AG04450 (cell line): Measurements from ENCODE around the gene GH1. TPM values are rescaled to one million over a fixed set of nuclear protein-coding genes. Genes with fewer than 3 reads are reported as not detected.
"Not testable (repeated sequence)": the region's sequence is repeated elsewhere in the genome, so short reads cannot be mapped to it uniquely, and the experiment has no call there.

Experiments used
- CTCF ChIA-PET: fragments of 300-600, 350-600 bp; formaldehyde crosslinking; extraction: SDS; loops from one replicate; lab custom pipeline; 2022; ENCODE audit warnings: antibody characterized with exemption, inconsistent platforms; lab: Charles Lee
- POLR2A ChIA-PET: fragments of 350-600 bp; formaldehyde crosslinking; extraction: SDS; loops from one replicate; lab custom pipeline; 2021; ENCODE audit warnings: antibody characterized with exemption, inconsistent platforms; lab: Yijun Ruan, JAX
- DNase-seq: peaks from one replicate; pipeline ENCODE4 v3.0.0-alpha.2; 2011; ENCODE audit warnings: low read depth, low spot score
- H3K27ac ChIP-seq: one replicate; pipeline ENCODE4 v1.5.1; 2012; ENCODE audit warnings: low read depth, low read length, control low read depth
- H3K27me3 ChIP-seq: one replicate; pipeline ENCODE4 v1.6.0; 2012; ENCODE audit warnings: low read length; ENCODE audit not compliant: control insufficient read depth, insufficient read depth
- H3K4me3 ChIP-seq: 2 replicates; pipeline ENCODE4 v1.5.1; 2011; ENCODE audit warnings: mild to moderate bottlenecking, low read depth, low read length, control low read depth
- H3K9me3 ChIP-seq: 2 replicates; pipeline ENCODE4 v1.5.1; 2012; ENCODE audit warnings: low read length; ENCODE audit not compliant: control insufficient read depth, insufficient read depth
- CTCF ChIP-seq: IDR thresholded peaks from 2 replicates; pipeline ENCODE4 v1.5.1; 2011; ENCODE audit warnings: low read depth, low read length, control low read depth, inconsistent platforms
- polyA plus RNA-seq: library from polyadenylated mRNA; depleted of rRNA; stranded (reverse); fragments of >200 nt; gene quantifications from 2 replicates; pipeline ENCODE4 v1.2.3, GENCODE V29; 2011; rRNA removed
- small RNA-seq: library from RNA; depleted of rRNA; stranded (forward); fragments of <200 nt; gene quantifications from one replicate; pipeline ENCODE3, GENCODE V24; 2012; ENCODE audit warnings: low read depth; ENCODE audit not compliant: insufficient read length

Gene GH1
- polyA plus RNA-seq, 1 experiment = not detected

- DNase-seq, H3K4me3 ChIP-seq, POLR2A ChIA-PET, CTCF ChIA-PET, H3K27me3 ChIP-seq, H3K27ac ChIP-seq, H3K9me3 ChIP-seq: not testable (repeated sequence)
These were observed 44.5 kb downstream of the GH1 start for GRCh38 chr17:63874061-63874626.

- H3K27ac ChIP-seq, DNase-seq, H3K9me3 ChIP-seq, H3K4me3 ChIP-seq, POLR2A ChIA-PET, H3K27me3 ChIP-seq, CTCF ChIA-PET: not testable (repeated sequence)
These were observed 45.1 kb downstream of the GH1 start, which contains the start of gene CSH2 for GRCh38 chr17:63873577-63873976. CSH2 (minus strand) TSS chr17:63873677; CDS start chr17:63873614, 63 bp downstream.

DNA sequence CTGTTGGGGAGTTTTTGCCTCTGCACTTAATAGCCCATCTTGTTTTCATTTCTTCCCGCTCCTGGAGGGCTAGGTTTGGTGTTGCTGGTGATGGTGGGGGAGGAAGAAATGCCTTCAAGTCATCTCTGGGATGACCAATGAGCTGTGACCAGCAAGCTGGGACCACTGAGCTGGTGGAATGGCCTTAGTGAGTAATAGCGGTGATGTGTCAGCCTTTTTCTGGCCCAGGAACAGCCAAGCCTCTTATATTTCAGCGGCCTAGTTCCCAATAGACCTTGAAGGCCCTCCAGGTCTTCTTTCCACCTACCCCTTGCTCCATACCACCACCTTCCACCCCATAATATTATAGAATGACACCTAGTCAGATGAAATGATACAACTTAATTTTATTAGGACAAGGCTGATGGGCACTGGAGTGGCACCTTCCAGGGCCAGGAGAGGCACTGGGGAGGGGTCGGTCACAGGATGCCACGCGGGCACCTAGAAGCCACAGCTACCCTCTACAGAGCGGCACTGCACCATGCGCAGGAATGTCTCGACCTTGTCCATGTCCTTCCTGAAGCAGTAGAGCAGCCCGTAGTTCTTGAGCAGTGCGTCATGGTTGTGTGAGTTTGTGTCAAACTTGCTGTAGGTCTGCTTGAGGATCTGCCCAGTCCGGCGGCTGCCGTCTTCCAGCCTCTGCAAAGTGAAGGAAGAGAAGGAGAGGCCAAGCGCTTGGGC lies 46.8 kb downstream of the GH1 start:
- H3K27me3 ChIP-seq, H3K27ac ChIP-seq, DNase-seq, H3K9me3 ChIP-seq, POLR2A ChIA-PET, CTCF ChIA-PET, H3K4me3 ChIP-seq: not testable (repeated sequence)

- H3K27me3 ChIP-seq, H3K27ac ChIP-seq, H3K9me3 ChIP-seq, POLR2A ChIA-PET, DNase-seq, H3K4me3 ChIP-seq: not testable (repeated sequence)
- CTCF ChIA-PET = interaction anchor here (1.4 kb wide), 1 partner anchor 11 kb away, joined by 6 read pairs; the partner anchor contains the start of gene GH2
These were observed 48.4 kb downstream of the GH1 start for GRCh38 chr17:63870292-63870665.

GRCh38 chr17:63869491-63870291 lies 48.9 kb downstream of the GH1 start:
- POLR2A ChIA-PET, H3K27ac ChIP-seq, H3K9me3 ChIP-seq, DNase-seq, H3K4me3 ChIP-seq, H3K27me3 ChIP-seq: not testable (repeated sequence)
- TF ChIP-seq CTCF = peak; percentile 27
- CTCF ChIA-PET = interaction anchor here (1.4 kb wide), 1 partner anchor 12 kb away, joined by 6 read pairs; the partner anchor contains the start of gene GH2

Small RNA genes within 50 kb of the gene (small RNA-seq; reads per million reads assigned to genes)
- not detected for gene AC040958.1
- not detected for gene AC127029.1
- not detected for gene GH1

Other genes starting within 250 kb of the GH1 start
- gene LIMD2, start 218.7 kb downstream of the GH1 start, polyA plus RNA-seq = 13.4 and 24.6 TPM in 2 replicates
- gene STRADA, start 177.0 kb downstream of the GH1 start, polyA plus RNA-seq = 28.0 and 28.1 TPM in 2 replicates
- gene CCDC47, start 145.2 kb downstream of the GH1 start, polyA plus RNA-seq = 52.2 and 68.9 TPM in 2 replicates
- 122 and 141 TPM in 2 replicates for gene DDX42, start 144.7 kb downstream of the GH1 start, polyA plus RNA-seq
- gene PSMC5, start 91.4 kb downstream of the GH1 start, polyA plus RNA-seq = 179 and 220 TPM in 2 replicates
- gene FTSJ3, start 91.2 kb downstream of the GH1 start, polyA plus RNA-seq = 54.2 and 58.4 TPM in 2 replicates
- 48.8 and 58.3 TPM in 2 replicates for gene SMARCD2, start 76.2 kb downstream of the GH1 start, polyA plus RNA-seq
- not detected in 2 replicates for gene CSH2, start 45.2 kb downstream of the GH1 start, polyA plus RNA-seq
- gene GH2, start 36.9 kb downstream of the GH1 start, polyA plus RNA-seq = not detected in 2 replicates
- gene CSH1, start 22.3 kb downstream of the GH1 start, polyA plus RNA-seq = not detected in 2 replicates
- gene CSHL1, start 7.6 kb downstream of the GH1 start, polyA plus RNA-seq = not detected in 2 replicates
- gene CD79B, start 13.5 kb upstream of the GH1 start, polyA plus RNA-seq = not detected in 2 replicates
- gene SCN4A, start 54.1 kb upstream of the GH1 start, polyA plus RNA-seq = 0.01 TPM in 2 replicates
- gene PRR29, start 79.5 kb upstream of the GH1 start, polyA plus RNA-seq = 0.15 and 0.19 TPM in 2 replicates
- 0.16 and 0.52 TPM in 2 replicates for gene ICAM2, start 101.8 kb upstream of the GH1 start, polyA plus RNA-seq
- 4.5 and 4.7 TPM in 2 replicates for gene ERN1, start 211.3 kb upstream of the GH1 start, polyA plus RNA-seq